Measurements from ENCODE around the gene CACHD1.

Gene CACHD1

GRCh38 chr1:64495878-64496277, 25.9 kb downstream of the CACHD1 start:
- TF ChIP-seq, protein P1, sequence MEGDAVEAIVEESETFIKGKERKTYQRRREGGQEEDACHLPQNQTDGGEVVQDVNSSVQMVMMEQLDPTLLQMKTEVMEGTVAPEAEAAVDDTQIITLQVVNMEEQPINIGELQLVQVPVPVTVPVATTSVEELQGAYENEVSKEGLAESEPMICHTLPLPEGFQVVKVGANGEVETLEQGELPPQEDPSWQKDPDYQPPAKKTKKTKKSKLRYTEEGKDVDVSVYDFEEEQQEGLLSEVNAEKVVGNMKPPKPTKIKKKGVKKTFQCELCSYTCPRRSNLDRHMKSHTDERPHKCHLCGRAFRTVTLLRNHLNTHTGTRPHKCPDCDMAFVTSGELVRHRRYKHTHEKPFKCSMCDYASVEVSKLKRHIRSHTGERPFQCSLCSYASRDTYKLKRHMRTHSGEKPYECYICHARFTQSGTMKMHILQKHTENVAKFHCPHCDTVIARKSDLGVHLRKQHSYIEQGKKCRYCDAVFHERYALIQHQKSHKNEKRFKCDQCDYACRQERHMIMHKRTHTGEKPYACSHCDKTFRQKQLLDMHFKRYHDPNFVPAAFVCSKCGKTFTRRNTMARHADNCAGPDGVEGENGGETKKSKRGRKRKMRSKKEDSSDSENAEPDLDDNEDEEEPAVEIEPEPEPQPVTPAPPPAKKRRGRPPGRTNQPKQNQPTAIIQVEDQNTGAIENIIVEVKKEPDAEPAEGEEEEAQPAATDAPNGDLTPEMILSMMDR (IDR thresholded peaks at IDR 0.05; ENCODE audit: insufficient read depth, low read length, missing control alignments) = no peak
- no peak overlapping the region for H3K4me3 ChIP-seq (ENCODE audit: low read depth, low read length)
- ChIA-PET CTCF (interaction anchor here (1.8 kb wide), 1 partner anchor 179 kb away, joined by 8 read pairs; no protein-coding TSS in a partner anchor), POLR2A (no interaction called here)
- DNase-seq (ENCODE audit: low read depth, low spot score) = no peak

DNA sequence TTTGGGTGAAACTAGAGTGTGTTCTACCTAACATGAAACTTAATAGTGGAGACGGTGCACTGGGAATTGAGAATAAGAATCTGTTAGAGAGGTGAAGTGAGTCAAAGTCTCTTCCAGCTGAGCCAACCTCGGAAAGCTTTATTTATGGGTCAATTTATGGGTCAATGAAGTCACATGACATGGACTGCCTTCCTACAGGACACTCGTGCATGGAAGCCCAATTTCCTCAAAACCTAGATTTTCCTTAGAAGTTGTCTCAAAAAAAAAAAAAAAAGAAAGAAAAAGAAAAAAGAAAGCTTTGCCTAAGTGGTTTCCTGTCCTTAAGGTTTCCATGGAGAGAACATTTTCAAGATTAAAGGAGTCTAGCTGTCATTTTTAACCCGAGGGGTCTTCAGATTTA, 26.7 kb downstream of the CACHD1 start:
- no peak overlapping the region for H3K4me3 ChIP-seq (ENCODE audit: low read depth, low read length)
- ChIA-PET POLR2A (no interaction called here), CTCF (interaction anchor here (1.8 kb wide), 1 partner anchor 179 kb away, joined by 8 read pairs; no protein-coding TSS in a partner anchor)
- TF ChIP-seq, protein P1 (IDR thresholded peaks at IDR 0.05; ENCODE audit: insufficient read depth, low read length, missing control alignments) = no peak
- DNase-seq (ENCODE audit: low read depth, low spot score) = no peak

- ChIA-PET POLR2A (no interaction called here), CTCF (interaction anchor here (1.8 kb wide), 1 partner anchor 178 kb away, joined by 8 read pairs; no protein-coding TSS in a partner anchor)
- DNase-seq (ENCODE audit: low read depth, low spot score) = no peak
- TF ChIP-seq, protein P1 (IDR thresholded peaks at IDR 0.05; ENCODE audit: insufficient read depth, low read length, missing control alignments) = no peak
- H3K4me3 ChIP-seq (ENCODE audit: low read depth, low read length) = no peak overlapping the region
These were observed 27.4 kb downstream of the CACHD1 start for GRCh38 chr1:64497088-64497883.

DNA sequence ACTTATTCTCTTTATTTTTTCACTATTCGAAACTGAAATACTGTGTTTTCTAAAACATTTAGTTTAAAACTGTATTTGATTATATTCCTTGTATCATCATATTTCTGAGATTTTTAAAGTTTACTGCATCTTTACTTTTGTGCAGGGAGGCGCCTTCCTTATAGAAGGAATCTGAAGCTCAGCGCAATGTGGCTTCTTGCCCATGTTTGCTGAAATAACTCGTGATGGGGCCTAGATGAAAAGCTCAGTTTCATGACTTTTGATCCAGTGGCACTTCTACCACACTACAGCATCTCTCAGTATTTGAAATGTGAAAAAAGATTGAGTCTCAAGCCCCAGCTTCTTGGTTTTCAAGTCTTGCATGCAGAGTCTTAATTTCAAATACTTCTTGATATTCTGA, 28.4 kb downstream of the CACHD1 start:
- no peak for DNase-seq (ENCODE audit: low read depth, low spot score)
- TF ChIP-seq, protein P1 (IDR thresholded peaks at IDR 0.05; ENCODE audit: insufficient read depth, low read length, missing control alignments) = no peak
- ChIA-PET POLR2A (no interaction called here), CTCF (no interaction called here)
- no peak overlapping the region for H3K4me3 ChIP-seq (ENCODE audit: low read depth, low read length)

DNA sequence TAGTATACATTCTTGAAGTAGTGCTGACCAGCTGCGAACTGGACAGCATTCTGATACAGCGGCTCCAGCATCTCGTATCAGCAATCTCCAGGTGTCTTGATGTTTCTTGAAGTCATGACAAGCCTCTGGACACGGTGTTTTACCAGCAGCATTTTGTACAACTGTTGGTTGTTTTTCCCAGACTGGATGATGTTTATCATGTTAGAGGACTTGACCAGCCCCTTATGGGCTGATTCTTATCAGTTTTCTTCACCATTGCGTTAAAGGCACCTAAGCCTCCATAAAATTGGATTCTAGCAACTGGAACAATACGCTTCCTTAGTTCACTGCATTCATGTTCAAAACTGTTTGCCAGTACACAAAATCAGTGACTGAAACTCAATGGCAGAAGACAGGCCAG, 29.1 kb downstream of the CACHD1 start:
- no peak for DNase-seq (ENCODE audit: low read depth, low spot score)
- TF ChIP-seq, protein P1 (IDR thresholded peaks at IDR 0.05; ENCODE audit: insufficient read depth, low read length, missing control alignments) = no peak
- H3K4me3 ChIP-seq (ENCODE audit: low read depth, low read length) = no peak overlapping the region
- POLR2A ChIA-PET = no interaction called here
- CTCF ChIA-PET = no interaction called here

- TF ChIP-seq, protein P1 (IDR thresholded peaks at IDR 0.05; ENCODE audit: insufficient read depth, low read length, missing control alignments) = no peak
- CTCF ChIA-PET = interaction anchor here (1.2 kb wide), 1 partner anchor 19 kb away, joined by 3 read pairs; no protein-coding TSS in a partner anchor
- no peak overlapping the region for H3K4me3 ChIP-seq (ENCODE audit: low read depth, low read length)
- POLR2A ChIA-PET = no interaction called here
- DNase-seq (ENCODE audit: low read depth, low spot score) = no peak
These were observed 30.0 kb downstream of the CACHD1 start for GRCh38 chr1:64499966-64500365.

Measured in AG04449 (cell line).